Activated CD4-positive, alpha-beta T cell treated with anti-CD3 and anti-CD28 coated beads for 36 hours (primary cell): ENCODE data around the gene MAP1LC3B2. TPM values are rescaled to one million over a fixed set of nuclear protein-coding genes. Genes with fewer than 3 reads are reported as not detected.

Source experiments
- ATAC-seq: fragments of 200-7000 bp; cut with Tn5 transposase; one replicate; pipeline ENCODE4 v1.10.0; 2021; ENCODE audit warnings: mild to moderate bottlenecking, moderate library complexity
- CTCF ChIA-PET: fragments of 350-600 bp; sonication (Branson Sonifier 250); formaldehyde crosslinking; loops from one replicate; lab custom pipeline; 2021; ENCODE audit warnings: antibody characterized with exemption; lab: Charles Lee
- POLR2A ChIA-PET: fragments of 350-600 bp; sonication (Branson Sonifier 250); formaldehyde crosslinking; loops from one replicate; lab custom pipeline; 2021; ENCODE audit warnings: antibody characterized with exemption, inconsistent platforms; lab: Charles Lee
- DNase-seq: peaks from one replicate; pipeline ENCODE4 v3.0.0-alpha.2; 2020
- H3K27ac Mint-ChIP-seq: one replicate; pipeline ENCODE4 v1.8.0; 2021; ENCODE audit warnings: mixed read lengths
- H3K27me3 Mint-ChIP-seq: one replicate; pipeline ENCODE4 v1.8.0; 2021; ENCODE audit warnings: mixed read lengths
- H3K36me3 Mint-ChIP-seq: one replicate; pipeline ENCODE4 v1.8.0; 2021; ENCODE audit warnings: low read depth, mixed read lengths
- H3K4me1 Mint-ChIP-seq: one replicate; pipeline ENCODE4 v1.8.0; 2021; ENCODE audit warnings: mixed read lengths
- H3K4me3 Mint-ChIP-seq: one replicate; pipeline ENCODE4 v1.8.0; 2021; ENCODE audit warnings: mild to moderate bottlenecking, moderate library complexity, mixed read lengths
- H3K9me3 Mint-ChIP-seq: one replicate; pipeline ENCODE4 v1.8.0; 2021; ENCODE audit warnings: low read depth, mixed read lengths
- intact Hi-C, 2 experiments: fragments of 100-400 bp; cut with DNase I in 1 of 2; cut with micrococcal nuclease in 1 of 2; formaldehyde crosslinking; loops; one replicate each; pipeline versions ENCODE4 v1.14.2 to v1.15.1; 2022 to 2024; cut with DNase I, micrococcal nuclease
- total RNA-seq, 2 experiments: library from RNA; stranded (reverse); gene quantifications; one replicate each; pipeline ENCODE4 v1.2.3, GENCODE V29; 2021

Gene MAP1LC3B2
- total RNA-seq, 2 experiments from 2014 or later = 1.8 TPM; not detected in 1

DNA sequence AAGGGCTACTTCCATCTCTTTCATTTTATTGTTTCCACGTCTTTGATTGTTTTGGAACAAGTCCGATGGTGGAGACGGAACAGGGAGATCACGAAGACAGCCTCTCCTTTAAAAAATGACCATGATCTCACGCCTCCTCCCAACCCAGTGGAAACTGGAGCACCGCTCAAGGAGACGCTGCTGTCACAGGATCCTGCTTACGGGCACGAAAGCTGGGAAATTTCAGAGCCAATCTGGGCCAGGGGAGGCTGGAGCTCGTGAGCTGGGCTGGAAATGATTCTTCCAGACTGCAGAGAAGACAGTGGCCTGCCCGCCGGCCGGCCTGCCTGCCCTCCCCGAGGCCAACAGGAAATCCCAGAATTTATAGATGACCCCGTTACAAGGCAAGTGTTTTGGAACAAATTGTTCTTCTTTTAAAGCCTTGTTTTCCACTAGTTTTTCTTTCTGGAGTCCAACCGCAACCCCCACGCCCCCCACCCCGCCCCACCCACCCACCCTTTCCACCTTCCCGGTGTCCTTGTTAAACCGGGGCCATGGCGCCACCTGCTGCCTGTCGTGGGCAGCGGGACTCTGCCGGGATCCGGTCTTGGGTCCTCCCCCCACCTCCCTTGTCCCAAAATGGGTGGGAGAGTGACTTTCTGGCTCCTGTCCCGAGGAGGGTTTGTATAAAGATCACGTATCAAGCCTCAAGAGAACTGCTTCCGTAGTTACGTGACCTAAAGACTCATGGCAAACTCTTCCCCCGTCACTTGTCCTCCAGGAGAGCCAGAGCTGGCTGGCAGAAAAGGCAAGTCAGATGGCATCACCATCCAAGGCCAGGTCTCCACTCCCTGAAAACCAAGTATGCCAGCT is 40.3 kb downstream of the MAP1LC3B2 start:
- ATAC-seq = peak; percentile 72
- ChIA-PET POLR2A (no interaction called here), CTCF (interaction anchor here (0.7 to 2.3 kb wide), 11 partner anchors 39 to 632 kb away, joined by 3 to 7 read pairs (median 3); no protein-coding TSS in a partner anchor)
- peak; percentile 82 for DNase-seq
- Mint-ChIP-seq H3K27me3 (no peaks in the 10 kb centered on the region), H3K4me1 (peaks cover 18% of the 10 kb centered on the region), H3K27ac (no peak overlapping the region), H3K36me3 (no peaks in the 10 kb centered on the region), H3K4me3 (no peak overlapping the region), H3K9me3 (no peaks in the 10 kb centered on the region)
- intact Hi-C loops = loop anchor here (1.0 to 5.0 kb wide), 6 partner anchors 322 to 602 kb away; partner anchors contain the start of gene MED13L (in 2 of the 2)

DNA sequence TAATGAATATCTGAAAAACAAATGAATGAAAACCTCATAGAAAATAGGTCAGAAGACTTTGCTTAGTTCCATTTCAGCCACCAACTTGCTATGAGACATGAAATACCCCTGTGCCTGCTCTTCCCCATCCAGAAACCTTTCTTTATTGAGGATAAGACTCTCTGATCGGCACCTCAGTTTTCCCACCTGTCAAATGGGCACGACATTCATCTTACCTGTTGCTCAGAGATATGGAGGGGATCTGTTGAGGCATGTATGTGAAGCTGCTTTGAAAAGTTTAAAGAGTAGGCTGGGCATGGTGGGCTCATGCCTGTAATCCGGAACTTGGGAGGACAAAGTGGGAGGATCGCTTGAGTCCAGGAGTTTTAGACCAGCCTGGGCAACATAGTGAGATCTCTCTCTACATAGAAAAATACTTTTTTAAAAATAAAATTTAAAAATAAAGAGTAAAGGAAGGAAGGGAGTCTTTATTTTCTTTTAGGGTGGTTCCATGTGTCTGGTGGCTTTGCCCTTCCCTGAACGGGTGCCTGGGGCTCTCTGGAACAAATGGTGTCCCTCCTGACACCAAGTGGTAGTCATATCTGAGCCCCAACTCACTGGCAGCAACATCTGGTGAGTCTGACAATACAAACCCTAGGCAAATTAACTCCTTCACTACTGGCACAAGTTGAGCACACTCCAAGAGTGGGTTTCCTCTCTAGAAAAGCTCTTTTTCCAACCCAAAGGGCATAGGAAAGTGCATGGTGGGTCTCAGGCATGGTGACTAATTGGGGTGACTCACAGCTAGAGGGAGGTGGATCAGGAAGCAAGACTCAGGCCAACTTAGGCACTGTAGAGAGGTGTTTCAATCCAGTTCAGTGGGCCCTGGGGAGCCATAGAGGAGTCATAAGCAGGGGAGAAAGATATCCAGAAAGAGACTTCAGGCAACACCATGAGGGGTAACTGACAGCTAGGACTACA is 42.1 kb downstream of the MAP1LC3B2 start:
- Mint-ChIP-seq H3K27ac (no peak overlapping the region), H3K9me3 (no peaks in the 10 kb centered on the region), H3K27me3 (peaks cover 2% of the 10 kb centered on the region), H3K4me3 (no peak overlapping the region), H3K36me3 (no peaks in the 10 kb centered on the region), H3K4me1 (peaks cover 8% of the 10 kb centered on the region)
- ChIA-PET CTCF (interaction anchor here (0.5 to 2.3 kb wide), 7 partner anchors 9 to 618 kb away, joined by 3 to 7 read pairs (median 3); no protein-coding TSS in a partner anchor), POLR2A (interaction anchor here (0.7 kb wide), 1 partner anchor 299 kb away, joined by 4 read pairs; no protein-coding TSS in a partner anchor)
- intact Hi-C loops = no loop called here
- DNase-seq (peak; percentile 20), ATAC-seq (peak; percentile 82)

DNA sequence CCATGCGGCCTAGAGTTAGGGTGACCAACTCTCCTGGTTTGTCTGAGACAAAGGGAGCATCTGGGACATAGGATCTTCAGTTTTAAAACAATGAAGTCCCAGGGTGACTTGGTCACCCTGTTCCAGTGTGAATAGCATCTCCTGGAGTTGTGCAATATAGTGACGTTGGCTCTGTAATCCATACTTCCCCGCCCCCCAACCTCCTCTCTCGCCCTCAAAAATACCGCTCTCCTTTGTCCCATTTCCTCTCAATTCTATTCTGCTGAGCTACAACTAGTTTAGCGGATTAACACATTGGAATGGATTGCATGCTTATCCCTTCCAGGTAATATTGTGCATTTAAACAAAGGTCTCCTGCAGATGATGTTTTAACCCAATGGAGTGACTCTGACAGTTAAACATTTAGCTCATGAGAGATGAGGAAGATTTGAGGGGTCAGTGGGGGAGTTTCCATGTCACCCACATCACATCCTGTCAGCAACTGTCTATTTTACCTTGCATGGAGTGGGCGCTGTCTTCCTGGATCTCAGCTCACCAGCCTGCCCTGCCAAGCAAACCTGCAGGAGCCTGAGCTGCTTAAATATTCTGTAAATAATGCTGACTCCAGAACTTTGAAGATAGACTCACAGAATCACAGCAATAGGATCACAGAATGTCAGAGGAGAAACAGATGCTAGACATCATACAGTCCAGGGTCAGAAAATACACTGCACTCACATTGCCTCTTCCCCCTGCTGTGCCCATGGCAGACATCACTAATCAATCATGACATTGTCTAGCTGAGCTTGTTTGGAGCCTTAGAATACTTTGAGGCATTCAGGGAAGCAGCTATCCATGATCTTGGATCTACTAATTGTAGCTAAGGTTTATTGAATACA is 43.0 kb downstream of the MAP1LC3B2 start:
- intact Hi-C loops = no loop called here
- Mint-ChIP-seq H3K27me3 (peaks cover 2% of the 10 kb centered on the region), H3K9me3 (no peaks in the 10 kb centered on the region), H3K4me3 (no peak overlapping the region), H3K27ac (no peak overlapping the region), H3K4me1 (peaks cover 8% of the 10 kb centered on the region), H3K36me3 (no peaks in the 10 kb centered on the region)
- ATAC-seq (no peak), DNase-seq (no peak)
- ChIA-PET POLR2A (no interaction called here), CTCF (interaction anchor here (0.5 to 1.3 kb wide), 7 partner anchors 8 to 619 kb away, joined by 3 to 5 read pairs (median 3); no protein-coding TSS in a partner anchor)

DNA sequence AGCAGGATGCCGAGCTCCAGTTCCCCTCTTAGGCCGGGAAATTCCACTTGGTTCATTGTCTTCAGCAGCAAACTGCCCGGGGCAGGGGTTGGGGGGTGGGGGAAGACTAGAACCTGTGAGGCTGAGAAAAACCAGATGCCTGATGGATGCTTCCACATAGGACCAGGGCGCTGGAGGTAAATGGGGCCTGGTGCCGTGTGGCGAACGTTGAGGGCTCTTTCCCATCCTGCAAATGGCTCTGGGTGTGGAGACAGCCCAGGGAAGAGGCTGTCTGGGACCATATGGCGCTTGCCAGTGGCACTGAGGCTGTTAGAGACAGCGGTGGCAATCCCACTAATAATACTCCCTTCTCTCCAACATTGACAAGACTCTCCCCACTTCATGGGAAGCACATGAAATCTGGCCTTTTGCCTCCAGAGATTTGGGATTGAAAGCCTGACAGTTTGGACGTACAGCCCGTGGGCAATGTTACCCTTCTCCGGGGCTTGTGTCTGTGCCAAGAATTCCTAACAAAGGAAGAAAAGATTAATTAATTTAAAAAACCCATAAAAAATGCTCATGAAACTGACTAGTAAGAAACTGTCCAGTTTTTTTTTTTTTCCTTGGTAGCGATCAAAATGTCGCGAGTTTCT is 44.5 kb downstream of the MAP1LC3B2 start:
- no peak overlapping the region for H3K27ac Mint-ChIP-seq
- H3K9me3 Mint-ChIP-seq = no peaks in the 10 kb centered on the region
- peaks cover 2% of the 10 kb centered on the region for H3K27me3 Mint-ChIP-seq
- ChIA-PET POLR2A (no interaction called here), CTCF (no interaction called here)
- no peak overlapping the region for H3K4me3 Mint-ChIP-seq
- DNase-seq (no peak), ATAC-seq (no peak)
- no peaks in the 10 kb centered on the region for H3K36me3 Mint-ChIP-seq
- H3K4me1 Mint-ChIP-seq = peaks cover 8% of the 10 kb centered on the region
- intact Hi-C loops = no loop called here

DNA sequence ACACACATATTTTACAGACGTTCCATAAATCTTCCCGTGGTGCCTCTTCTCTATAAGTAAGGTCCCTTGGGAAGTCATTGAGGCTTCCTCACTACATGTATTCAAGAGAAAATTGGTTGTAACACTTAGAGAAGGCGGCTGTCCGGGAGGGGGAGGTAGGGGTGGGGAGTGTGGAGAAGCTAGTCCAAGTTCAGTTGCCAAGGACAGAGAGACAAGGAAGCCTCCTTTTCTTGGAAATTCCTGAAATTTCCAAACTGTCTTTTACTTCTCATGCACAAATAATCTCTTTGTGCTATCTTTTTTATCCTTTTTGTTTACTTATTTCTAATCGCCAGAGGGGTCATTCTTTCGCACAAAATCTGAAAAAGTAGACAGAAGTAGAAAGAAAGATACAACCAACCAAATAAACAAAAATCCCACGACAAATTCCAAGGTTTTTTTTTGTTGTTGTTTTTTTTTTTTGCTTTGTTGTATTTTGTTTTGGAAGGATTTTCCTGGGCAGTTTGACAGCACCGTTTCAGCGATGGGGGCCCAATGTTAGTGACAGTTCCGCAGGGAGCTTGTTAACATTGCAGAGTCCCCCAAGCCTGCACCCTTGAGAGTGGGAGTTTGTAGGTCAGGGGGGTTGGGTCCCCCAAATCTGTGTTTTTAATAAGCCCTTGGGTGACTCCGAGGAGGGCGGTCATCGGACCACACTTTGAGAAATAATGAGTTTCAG is 45.2 kb downstream of the MAP1LC3B2 start:
- no peak overlapping the region for H3K4me3 Mint-ChIP-seq
- CTCF ChIA-PET = interaction anchor here (0.7 kb wide), 1 partner anchor 192 kb away, joined by 3 read pairs; no protein-coding TSS in a partner anchor

DNA sequence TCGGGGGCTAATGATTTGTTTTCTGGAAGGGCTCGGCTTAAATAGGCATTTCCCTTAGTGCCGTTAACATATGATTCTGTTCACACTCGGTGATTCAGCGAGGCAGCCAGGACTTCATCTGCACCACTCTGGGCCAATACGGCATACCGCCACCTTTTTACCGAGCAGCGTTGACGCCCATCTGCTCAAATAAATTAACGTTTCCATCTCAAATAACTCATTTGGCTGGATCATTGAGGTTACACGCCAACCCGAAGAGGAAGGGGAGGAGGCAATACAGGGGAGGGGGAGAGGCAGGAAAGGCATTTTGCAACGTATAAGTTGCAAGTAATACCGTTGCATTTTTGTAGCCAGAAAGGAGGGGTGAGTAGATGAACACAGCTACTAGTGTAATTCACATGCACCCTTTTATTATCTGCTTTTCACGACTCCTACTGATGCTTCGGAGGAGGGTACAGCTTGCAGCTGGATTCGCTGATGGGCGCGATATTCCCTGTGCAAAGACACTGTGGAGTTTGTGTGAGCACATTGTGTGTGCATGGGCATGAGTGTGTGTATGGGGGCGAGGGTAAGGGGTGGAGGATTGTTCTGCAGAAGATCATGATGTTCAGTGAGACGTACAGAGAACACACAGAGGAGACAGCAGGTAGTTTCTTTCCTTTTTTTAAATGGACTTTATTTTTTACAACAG is 45.9 kb downstream of the MAP1LC3B2 start:
- Mint-ChIP-seq H3K4me3 (no peak overlapping the region), H3K27ac (no peak overlapping the region), H3K27me3 (peaks cover 2% of the 10 kb centered on the region), H3K4me1 (peaks cover 5% of the 10 kb centered on the region), H3K9me3 (no peaks in the 10 kb centered on the region), H3K36me3 (no peaks in the 10 kb centered on the region)
- ChIA-PET CTCF (interaction anchor here (0.7 to 1.3 kb wide), 2 partner anchors 98 to 191 kb away, joined by 3 to 4 read pairs; no protein-coding TSS in a partner anchor), POLR2A (no interaction called here)
- ATAC-seq (no peak), DNase-seq (no peak)
- intact Hi-C loops = no loop called here

More for the DNA sequence above, 45.2 kb downstream of the MAP1LC3B2 start:
- Mint-ChIP-seq H3K9me3 (no peaks in the 10 kb centered on the region), H3K27ac (no peak overlapping the region), H3K4me1 (peaks cover 8% of the 10 kb centered on the region), H3K36me3 (no peaks in the 10 kb centered on the region), H3K27me3 (peaks cover 2% of the 10 kb centered on the region)
- POLR2A ChIA-PET = no interaction called here
- no peak for ATAC-seq
- DNase-seq = no peak
- intact Hi-C loops = no loop called here

DNA sequence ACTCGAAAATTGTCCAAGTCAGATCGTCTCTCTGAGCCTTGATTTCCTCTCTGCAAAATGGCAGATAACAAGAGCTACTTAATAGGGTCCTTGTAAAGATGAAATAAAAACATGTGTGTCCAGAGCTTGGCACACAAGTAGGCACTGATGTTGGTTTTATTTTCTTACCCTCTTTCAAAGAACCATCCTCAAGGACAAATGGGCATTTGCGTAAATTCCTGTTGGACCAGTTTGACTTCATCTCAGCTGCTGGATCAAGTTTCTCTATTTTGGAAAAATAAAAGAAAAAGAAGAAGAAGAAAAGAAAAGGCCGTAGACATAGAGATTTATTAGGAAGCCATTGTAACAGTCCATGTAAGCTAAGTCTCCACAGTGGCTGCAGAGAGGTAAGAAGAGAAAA is 47.2 kb downstream of the MAP1LC3B2 start:
- Mint-ChIP-seq H3K36me3 (no peaks in the 10 kb centered on the region), H3K27ac (no peak overlapping the region), H3K9me3 (no peaks in the 10 kb centered on the region), H3K4me1 (peaks cover 4% of the 10 kb centered on the region), H3K27me3 (peaks cover 2% of the 10 kb centered on the region), H3K4me3 (no peak overlapping the region)
- DNase-seq (no peak), ATAC-seq (no peak)
- POLR2A ChIA-PET = no interaction called here
- CTCF ChIA-PET = interaction anchor here (0.6 to 1.3 kb wide), 4 partner anchors 18 to 628 kb away, joined by 3 to 4 read pairs (median 4); no protein-coding TSS in a partner anchor
- intact Hi-C loops = no loop called here

DNA sequence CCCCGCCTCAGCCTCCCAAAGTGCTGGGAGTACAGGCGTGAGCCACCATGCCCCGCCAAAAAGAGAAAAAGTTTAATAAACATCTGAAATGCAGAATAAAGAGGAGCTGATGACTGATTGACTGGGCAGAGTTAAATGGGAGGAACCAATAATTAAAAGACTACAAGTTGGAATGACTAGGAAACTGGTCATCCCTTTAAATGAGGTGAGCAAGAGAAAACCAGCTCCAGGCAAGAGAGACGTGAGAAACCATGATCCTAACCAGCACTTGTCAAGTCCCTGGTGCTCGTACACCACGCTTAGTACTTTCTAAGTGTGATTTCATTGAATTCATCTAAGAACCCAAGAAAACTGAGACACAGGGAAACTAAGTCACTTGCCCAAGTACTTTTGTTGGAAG is 47.9 kb downstream of the MAP1LC3B2 start:
- DNase-seq (no peak), ATAC-seq (no peak)
- intact Hi-C loops = no loop called here
- Mint-ChIP-seq H3K4me3 (no peak overlapping the region), H3K27me3 (peaks cover 2% of the 10 kb centered on the region), H3K4me1 (peaks cover under 1% of the 10 kb centered on the region), H3K9me3 (no peaks in the 10 kb centered on the region), H3K36me3 (no peaks in the 10 kb centered on the region), H3K27ac (no peak overlapping the region)
- ChIA-PET POLR2A (no interaction called here), CTCF (interaction anchor here (0.8 kb wide), 1 partner anchor 609 kb away, joined by 4 read pairs; no protein-coding TSS in a partner anchor)

DNA sequence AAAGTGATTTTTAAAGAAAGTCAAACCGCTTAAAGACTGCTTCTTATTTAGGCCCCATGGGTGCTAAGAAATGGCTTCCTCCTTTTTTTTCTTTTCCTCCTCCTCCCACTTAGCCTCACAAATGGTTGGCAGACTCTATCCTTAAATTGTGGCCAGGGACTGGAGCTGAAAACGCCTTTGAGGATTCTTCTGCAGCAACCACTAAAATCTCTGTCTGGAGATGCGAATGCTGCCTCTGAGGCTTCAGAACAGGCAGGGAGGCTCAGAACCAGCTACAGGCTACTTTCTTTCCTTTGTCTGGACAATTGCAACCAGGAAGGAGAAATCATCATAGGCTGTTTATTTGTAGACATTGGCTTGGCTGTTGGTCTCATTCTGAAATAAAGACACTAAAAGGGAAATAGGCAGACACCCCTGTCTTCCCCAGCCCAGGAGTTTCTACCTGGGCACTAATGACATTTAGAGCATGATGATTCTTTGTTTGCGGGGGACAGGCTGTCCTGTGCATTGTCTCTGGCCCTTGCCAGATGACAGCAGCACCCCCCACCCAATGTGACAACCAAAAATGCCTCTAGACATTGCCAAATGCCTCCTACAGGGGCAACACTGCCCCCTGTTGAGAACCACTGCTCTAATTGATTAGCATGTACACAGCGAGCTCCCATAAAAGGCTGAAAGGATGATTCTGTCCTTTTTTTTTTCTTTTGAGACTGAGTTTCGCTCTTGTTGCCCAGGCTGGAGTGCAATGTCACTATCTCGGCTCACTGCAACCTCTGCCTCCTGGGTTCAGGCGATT is 50.3 kb downstream of the MAP1LC3B2 start:
- no peaks in the 10 kb centered on the region for H3K4me1 Mint-ChIP-seq
- DNase-seq (peak; percentile 60), ATAC-seq (no peak)
- intact Hi-C loops = no loop called here
- peaks cover 2% of the 10 kb centered on the region for H3K27me3 Mint-ChIP-seq
- H3K27ac Mint-ChIP-seq = no peak overlapping the region
- CTCF ChIA-PET = interaction anchor here (0.7 to 1.1 kb wide), 5 partner anchors 8 to 1785 kb away, joined by 3 to 4 read pairs (median 3); no protein-coding TSS in a partner anchor
- POLR2A ChIA-PET = interaction anchor here (0.6 kb wide), 1 partner anchor 9 kb away, joined by 4 read pairs; no protein-coding TSS in a partner anchor
- H3K4me3 Mint-ChIP-seq = no peak overlapping the region
- H3K36me3 Mint-ChIP-seq = no peaks in the 10 kb centered on the region
- H3K9me3 Mint-ChIP-seq = no peaks in the 10 kb centered on the region
